HT-29 (cell line): ENCODE measurements around the gene PPM1G. TPM values are rescaled to one million over a fixed set of nuclear protein-coding genes. Genes with fewer than 3 reads are reported as not detected.

Source experiments
- DNase-seq: peaks from one replicate; pipeline ENCODE4 v3.0.0-alpha.2; 2015; ENCODE audit warnings: low spot score
- total RNA-seq: library from RNA; depleted of rRNA; stranded (reverse); fragments of >200 nt; shearing (Covaris generic); gene quantifications from 2 replicates; pipeline ENCODE4 v1.2.3, GENCODE V29; 2014

Gene PPM1G
- total RNA-seq, 1 experiment from 2014 or later, result 141 TPM

DNA sequence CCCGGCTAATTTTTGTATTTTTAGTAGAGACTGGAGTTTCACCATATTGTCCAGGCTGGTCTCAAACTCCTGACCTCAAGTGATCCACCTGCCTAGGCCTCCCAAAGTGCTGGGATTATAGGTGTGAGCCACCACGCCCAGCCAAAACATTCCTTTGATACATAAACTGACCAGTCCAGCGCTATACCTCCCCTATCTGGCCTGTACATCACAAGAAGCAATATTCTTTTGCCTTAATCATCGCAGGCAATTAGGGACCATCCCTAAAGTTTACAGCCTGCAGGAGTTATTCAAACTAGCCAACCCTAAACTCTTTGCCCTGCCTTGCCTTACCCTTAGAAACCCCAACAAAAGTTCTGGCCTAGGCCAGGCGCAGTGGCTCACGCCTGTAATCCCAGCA, 6.8 kb upstream of the PPM1G start:
- DNase-seq, result no peak

DNA sequence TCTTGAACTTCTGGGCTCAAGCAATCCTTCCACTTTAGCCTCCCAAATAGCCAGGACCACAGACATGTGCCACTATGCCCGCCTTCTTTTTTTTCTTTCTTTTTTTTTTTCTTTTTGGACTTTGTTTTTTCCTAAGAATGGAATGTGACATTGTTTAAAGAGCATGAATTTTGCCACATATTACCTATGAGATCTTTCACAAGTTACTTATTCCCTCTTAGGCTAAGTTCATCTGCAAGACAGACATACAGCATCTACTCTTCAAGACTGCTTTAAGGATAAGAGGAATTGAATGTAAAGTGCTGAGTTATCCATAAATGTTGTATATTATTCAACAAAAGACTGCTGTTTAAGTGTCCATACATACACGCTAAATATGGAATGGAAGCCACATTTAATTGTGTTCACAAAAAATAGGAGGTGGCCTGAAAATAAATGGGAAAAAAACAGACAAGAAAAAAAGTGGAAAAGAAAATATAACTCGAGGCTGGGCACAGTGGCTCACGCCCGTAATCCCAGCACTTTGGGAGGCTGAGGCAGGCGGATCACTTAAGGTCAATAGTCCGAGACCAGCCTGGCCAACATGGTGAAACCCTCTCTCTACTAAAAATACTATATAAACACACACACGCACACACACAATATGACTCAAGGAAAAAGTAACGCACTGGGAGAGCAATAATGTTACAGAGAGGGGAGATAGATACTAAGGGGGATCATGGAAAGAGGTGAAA, 3.2 kb upstream of the PPM1G start:
- DNase-seq, result no peak

DNA sequence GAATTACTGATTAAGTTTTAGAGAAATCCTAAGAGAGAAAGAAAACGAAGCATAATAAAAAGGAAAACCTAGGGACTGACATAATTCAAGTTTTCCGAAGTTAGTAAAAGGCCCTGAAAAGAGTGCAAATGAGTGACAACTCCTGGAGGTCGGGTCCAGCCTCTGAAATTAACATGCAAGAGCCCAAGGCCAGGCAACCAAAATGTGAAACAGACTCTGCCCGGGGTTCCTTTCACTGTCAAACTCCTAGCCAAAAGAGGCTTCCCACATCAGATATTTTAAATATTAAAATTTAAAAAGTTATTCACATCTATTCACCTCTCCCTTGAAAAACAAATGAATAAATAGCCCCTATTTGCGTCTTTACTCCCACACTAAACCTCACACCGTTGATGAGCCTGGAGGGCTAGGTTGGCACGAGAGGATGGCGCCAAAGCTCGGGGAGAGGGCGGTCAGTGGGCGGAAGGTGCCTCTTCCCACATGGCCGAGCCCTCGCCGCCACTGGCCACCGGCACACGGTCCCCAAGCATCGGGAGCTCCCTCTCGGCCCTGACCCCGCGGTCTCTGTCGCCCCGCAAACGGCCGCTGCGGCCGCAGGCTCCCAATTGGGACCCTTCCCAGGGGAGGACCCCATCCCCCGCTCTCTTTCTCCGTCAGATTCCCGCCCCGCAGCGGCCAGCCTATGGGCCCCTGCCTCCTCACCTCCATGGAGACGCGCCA, 630 bp downstream of the PPM1G start:
- DNase-seq, result peak; percentile 39

DNA sequence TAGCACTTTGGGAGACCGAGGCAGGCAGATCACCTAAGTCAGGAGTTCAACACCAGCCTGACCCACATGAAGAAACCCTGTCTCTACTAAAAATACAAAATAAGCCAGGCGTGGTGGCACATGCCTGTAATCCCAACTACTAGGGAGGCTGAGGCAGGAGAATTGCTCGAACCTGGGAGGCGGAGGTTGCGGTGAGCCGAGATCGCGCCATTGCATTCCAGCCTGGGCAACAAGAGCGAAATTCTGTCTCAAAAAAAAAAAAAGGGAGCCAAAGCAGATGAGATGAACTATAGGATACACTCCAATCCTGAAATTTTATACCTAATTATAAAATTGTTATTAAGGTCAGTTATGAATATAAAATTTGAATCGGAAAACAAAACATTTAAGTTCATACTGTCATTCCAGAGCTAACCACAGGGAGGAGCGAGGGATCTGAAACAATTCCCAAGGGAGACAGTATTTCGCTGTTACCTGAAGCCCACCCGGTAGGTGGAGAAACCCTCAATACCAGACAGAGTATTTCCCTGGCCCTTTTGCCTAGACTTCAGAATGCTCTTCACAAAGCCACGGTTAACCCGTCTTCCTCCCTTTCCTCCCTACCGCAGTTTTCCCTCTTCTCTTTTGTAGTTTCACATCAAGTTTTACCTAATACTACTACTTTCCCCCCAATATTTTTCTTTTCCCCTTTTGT, 1.4 kb downstream of the PPM1G start:
- peak; percentile 72 for DNase-seq

DNA sequence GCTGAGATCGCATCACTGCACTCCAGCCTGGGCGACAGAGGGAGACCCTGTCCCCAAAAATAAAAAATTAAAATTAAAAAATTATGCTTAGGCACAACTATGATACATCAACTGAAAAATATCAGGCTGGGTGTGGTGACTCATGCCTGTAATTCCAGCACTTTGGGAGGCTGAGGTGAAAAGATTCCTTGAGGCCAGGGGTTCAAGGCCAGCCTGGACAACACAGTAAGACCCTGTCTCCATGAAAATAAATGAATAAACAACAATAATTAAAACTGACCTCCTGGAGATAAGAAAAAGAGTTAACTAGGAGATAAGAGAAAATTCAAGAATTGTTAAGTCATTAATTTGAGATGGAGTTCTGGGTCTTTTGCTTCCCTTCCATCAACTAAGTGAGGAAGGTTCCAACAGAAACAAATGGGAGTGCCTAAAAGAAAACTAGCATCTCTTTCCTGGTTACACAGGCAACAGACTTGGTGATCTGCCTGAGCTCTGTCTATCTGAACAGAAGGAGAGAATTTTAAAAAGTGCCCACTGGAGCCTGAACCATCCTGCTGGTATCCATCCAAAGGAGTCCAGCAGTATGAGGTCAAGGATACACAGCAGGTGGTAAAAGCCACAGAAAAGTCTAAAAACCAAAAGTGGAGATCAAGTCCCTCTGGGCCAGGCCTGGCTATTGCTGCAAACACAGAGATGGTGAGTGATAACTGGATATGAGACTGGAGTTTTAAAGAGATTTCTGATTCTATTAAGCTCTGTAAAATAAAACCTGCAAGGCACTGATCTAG, 8.8 kb downstream of the PPM1G start:
- DNase-seq, result no peak

DNA sequence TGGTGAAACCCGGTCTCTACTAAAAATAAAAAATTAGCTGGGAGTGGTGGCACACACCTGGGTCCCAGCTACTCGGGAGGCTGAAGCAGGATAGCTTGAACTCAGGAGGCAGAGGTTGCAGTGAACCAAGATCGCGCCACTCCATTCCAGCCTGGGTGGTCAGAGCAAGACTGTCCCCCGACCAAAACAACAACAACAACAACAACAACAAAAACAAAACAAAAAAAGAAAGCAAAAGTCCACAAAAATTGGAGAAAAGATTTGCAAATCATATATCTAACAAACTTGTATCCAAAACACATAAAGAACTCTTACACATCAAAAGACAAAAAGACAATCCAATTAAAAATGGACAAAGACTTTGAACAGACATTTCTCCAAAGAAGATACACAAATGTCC, 10.4 kb downstream of the PPM1G start:
- no peak for DNase-seq

DNA sequence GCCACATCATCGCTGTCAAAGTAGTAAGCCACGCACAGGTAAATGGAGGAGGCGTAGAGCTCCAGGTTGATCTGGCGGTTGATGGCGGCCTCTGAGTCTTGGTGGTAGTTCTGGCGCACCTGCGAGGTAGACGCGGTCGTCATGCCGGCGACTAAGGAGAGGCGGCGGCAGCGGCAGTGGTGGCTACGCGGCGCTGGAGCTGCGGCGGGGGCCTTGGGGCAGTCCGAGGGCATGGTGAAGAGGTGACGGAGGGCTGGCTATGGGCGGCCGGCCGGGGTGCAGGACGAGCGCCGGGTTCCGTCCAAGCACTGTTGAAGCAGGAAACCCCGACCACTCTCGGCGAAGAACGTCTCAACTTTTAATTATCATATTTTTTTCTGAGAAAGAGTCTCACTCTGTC, 16.2 kb downstream of the PPM1G start:
- DNase-seq, result no peak

DNA sequence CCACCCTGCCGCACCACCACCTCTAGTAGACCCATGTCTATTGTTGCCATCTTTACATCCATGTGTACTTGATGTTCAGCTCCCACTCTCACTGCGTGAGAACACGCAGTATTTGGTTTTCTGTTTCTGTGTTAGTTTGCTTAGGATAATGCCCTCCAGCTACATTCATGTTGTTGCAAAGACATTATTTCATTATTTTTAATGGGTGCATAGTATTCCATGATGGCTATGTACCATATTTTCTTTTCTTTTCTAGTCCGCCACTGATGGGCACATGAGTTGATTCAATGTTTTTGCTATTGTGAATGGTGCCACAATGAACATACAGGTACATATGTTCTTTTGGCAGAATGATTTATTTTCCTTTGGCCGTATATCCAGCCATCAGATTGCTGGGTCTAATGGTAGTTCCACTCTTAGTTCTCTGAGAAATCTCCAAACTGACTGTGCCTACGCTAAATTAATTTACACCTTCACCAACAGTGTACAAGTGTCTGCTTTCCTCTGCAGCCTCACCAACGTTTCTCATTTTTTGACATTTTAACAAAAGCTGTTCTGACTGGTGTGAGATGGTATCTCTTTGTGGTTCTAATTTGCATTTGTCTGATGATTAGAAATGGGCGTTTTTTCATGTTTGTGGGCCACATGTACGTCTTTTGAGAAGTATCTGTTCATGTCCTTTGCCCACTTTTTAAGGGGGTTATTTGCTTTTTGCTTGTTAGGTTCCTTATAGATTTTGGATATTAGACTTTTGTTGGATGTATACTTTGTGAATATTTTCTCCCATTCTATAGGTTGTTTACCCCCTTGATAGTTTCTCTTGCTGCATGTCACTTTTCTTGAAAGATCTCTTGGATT, 18.3 kb downstream of the PPM1G start:
- DNase-seq, result no peak

DNA sequence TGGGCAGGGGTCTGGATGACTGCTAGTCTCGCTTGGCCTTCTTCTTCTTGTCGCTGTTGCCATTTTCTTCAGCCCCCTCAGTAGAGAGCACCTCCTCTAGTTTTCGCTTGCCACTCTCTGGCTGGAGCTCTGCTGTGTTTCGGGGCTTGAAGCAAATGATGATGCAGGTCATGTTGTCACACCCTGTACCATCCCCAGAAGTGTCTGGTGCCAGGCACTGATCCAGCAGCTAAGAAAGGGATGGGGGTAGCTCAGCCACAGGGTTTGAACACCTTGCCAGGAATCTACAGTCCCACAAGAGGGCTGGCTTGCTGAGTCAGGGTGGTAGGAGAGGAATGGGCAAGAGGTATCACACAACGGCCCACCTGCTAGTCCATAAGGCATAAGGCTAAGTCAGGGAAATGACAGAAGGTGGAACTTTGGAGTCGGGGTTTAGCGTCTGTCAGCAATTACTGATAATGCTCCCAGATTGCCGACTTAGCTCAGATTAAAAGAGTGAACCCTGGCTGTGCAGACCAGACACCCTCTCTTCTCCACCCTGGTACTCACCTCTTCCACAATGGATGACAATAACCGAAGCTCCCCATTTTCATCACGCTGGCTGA, 27.7 kb downstream of the PPM1G start:
- DNase-seq, result no peak

DNA sequence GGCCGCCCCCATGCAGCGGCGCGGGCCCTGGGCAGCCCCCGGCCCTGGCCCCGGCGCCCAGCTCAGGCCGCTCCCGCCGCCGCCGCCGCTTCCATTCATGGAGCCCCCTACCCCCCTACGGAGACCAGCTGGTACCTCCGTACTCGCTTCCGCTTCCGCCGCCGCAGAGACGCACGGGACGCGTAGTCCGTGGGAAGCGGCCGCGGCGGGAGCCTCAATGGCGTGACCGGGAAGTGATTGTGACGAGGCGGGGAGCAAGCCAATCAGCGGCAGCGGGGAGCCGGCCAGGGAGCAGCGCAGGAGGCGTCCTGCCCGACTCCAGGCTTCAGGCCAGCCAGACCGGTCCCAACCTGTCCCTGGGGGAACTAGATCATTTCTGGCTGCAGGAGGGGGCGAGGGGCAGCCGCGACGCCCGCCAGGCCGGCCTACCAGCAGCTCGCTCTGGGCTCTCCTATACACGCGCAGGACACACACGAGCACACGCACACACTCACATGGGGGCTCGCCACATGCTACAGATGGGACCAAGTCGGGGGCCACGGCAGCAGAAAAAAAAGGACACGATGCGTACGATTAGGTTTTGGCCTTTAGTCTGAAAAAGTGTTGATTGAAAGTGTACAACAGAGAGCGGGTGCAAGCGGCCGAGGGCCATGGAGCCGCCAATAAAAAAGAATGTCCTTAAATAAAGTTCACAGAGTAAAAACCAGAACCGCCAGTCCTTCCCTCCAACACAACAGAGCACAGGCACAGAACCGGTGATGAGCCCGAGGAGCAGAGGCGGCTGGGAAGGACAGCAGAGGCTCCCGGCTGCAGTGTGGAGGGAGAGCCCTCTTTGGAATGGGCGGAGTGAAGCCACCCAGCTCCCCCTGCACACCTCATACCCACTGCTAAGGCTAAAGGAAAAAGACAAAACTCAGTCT, 28.5 kb downstream of the PPM1G start, which contains the start of gene ZNF513:
ZNF513 (minus strand) TSS at position 109 of the 920 bp plus-strand sequence. CDS start 208 bp downstream, outside the sequence.
- DNase-seq, result peak; percentile 93

DNA sequence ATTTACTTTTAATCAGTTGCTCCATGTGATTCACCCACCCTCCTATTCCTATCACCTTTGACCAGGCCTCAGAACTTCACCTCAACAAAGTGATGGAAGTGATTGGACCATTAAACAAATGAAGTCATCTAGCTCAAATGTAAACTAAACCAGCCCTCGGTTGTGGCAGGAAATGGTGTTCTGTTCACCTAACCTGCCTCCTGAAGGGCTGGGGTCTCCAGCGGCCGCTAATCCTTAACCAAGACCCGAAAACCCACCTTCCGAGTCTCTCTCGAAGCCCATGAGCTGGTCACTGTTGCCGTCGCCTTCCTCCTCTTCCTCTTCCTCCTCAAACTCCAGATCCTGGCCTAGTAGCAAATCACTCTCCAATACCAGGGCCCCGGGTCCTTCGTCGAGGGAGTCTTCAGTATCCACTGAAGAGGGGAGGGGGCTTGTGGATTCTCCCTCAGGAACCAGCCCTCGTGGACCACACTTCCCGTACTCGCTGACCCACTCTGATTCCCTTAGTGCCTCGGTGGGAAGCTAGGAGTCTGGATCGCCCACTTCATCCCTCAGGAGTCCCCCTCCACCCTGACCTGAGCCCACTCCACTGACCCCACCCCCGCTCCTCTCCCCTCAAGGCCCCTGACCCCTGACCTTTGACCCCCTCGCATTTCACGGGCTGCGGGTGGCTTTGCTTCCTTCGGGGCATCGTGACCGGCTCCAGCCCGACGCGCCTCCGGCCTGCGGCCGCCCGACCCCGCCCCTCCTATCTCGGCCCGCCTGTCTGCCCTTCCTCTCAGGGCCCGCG, 29.4 kb downstream of the PPM1G start:
- DNase-seq, result peak; percentile 75

DNA sequence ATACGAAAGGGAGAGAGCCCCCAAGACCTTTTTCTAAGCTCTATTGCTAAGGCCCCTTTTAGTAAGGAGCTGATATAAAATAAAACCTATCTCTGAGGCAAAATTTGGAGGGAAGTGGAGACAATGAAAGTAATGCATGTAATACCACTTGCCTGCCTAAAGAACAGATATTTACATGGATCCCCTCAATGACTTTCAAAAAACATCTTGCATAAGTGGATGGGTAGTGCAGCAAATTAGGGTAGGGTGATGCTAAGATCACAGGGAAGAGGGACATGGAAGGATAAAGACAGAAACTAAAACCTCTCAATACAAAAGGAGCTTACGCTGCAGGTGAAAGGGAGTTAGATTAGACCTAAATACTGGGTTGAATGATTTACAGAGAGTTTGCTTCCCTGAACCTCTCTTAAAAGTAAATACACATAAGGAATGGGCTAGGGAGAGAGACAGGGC, 30.0 kb downstream of the PPM1G start:
- DNase-seq, result no peak

DNA sequence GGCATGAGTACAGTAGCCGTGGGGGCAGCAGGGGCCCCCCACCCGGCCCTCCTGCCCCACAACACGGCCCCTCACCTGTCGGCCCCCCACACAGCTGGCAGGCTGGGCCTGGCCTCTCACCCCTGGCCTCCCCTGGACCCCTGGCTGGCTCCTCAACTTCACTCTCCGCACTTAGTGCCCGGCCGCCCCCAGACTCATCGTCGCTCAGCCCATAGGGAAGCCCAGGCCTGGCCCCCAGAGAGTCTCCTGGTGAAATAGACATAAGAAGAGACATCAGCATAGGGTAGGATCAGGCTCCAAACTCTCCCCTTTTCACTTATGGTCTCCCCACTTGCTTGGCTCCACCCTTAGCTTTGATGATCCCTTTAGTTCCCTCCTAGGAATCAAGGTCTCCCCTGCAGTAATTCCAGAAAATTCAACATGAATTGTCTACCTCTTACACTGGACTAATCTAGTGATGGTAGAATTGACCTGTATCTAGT, 30.5 kb downstream of the PPM1G start:
- DNase-seq, result no peak

DNA sequence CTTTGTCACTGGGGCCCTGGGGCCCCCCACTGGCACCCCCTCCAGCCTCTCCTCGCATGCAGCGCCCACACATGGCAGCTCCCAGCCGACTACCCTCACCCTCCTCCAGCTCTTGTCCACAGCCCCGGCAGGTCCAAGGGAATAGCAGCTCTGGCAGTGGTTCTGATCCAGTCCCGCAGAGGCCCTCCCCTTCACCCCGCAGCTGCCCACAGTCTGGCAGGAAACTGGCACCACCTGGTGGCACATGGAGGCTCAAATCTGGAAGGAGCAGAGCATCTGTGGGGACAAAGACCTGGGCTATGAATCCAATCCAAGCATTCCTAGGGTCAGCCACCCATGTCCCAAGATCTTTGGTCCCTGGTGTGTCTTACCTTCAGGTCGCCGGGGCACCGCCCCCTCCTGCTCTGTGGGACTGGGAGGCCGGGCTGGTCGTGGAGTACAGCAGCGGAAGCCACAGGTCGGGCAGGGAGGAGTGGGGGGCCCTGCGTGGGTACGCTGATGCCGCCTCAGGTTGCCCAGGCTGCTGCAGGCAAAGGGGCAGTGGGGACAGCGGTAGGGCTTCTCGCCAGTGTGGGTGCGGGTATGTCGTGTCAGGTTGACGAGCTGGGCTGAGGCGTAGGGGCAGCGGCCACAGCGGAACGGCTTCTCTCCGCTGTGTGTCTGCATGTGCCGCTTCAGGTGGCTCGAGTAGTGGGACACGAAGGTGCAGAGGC, 31.1 kb downstream of the PPM1G start:
- DNase-seq, result peak; percentile 31

DNA sequence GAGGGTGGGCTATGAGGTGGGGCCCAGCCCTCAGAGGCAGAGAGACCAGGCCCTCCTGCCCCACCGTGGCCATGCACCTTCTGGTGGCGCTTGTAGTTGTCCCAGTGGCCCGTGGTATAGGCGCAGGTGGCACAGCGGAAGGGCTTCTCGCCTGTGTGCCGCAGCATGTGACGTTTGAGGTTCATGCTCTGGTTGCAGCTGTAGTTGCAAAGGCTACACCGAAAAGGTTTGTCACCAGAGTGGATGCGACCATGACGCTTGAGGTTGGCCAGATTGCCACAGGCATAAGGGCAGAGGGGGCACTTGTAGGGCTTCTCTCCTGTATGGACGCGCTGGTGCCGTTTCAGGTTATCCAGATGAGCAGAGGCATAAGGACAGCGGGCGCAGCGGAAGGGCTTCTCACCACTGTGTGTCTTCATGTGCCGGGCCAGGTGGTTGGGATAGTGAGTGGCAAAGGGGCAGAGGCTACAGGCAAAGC, 31.7 kb downstream of the PPM1G start:
- DNase-seq, result no peak

DNA sequence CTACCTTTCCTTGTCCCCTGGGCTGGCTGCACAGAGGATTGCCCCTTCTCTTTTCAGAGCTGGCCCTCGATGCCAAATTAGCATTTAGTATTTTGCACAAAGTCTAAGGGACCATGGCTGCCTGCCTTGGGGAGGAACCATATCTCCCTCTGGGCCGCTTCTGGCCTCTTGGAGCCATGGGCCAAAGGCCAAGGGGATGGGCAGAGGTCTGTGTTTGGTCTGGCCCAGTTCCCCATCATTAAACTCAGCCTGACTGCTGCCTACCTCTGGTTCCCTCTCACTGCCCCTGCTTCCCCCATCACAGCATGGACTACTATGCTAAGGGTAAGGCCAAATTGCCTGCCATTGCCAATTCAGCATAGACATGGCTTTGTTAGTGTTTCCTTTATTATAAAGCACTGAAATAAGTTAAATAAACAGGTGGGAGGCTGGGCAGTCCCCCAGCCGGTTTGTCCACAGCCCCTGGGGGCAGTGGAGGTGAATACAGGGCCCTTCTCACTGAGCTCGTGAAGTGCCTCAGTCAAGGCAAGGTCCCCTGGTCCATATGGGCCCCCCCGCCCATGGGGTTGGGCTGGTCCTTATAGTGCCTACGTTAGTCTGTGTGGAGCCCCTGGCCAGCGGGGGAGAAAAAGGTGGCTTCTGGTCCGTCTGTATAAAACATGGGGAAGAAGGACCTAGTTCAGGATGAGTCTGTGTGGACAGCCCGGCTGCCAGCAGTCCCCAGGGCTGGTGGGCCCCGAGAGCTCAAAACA, 32.3 kb downstream of the PPM1G start:
- DNase-seq, result no peak
